HFFc6 (cell line): ENCODE results near the gene SPSB4. TPM values are rescaled to one million over a fixed set of nuclear protein-coding genes. Genes with fewer than 3 reads are reported as not detected.

Source experiments
- DNase-seq: peaks from one replicate; pipeline ENCODE4 v3.0.0-alpha.2; 2018
- H3K27ac Mint-ChIP-seq: 2 replicates; pipeline ENCODE4 v1.8.0; 2020; ENCODE audit warnings: mild to moderate bottlenecking, mixed read lengths
- H3K27me3 Mint-ChIP-seq: 2 replicates; pipeline ENCODE4 v1.8.0; 2021; ENCODE audit warnings: mild to moderate bottlenecking, moderate library complexity, mixed read lengths; ENCODE audit not compliant: insufficient read depth
- H3K36me3 Mint-ChIP-seq: 2 replicates; pipeline ENCODE4 v1.8.0; 2021; ENCODE audit warnings: low read depth, mixed read lengths
- H3K4me1 Mint-ChIP-seq: 2 replicates; pipeline ENCODE4 v1.8.0; 2020; ENCODE audit warnings: low read depth, mixed read lengths
- H3K4me3 Mint-ChIP-seq: 2 replicates; pipeline ENCODE4 v1.8.0; 2020; ENCODE audit warnings: mild to moderate bottlenecking, moderate library complexity, mixed read lengths
- H3K9me3 Mint-ChIP-seq: 2 replicates; pipeline ENCODE4 v1.8.0; 2020; ENCODE audit warnings: mild to moderate bottlenecking, mixed read lengths
- CTCF ChIP-seq: fragments of 200-600 bp; sonication (generic); IDR thresholded peaks from 2 replicates; pipeline ENCODE4 v1.5.0; 2021; ENCODE audit warnings: antibody characterized with exemption, mild to moderate bottlenecking
- total RNA-seq, 6 experiments: library from RNA; stranded (reverse); fragmentation: NEBNext Ultra II Directional; extraction: Animal tissue kit (Norgen Biotek cat#: 25700); gene quantifications; 2 replicates in 1 of 6; 3 replicates in 5 of 6; pipeline ENCODE4 v1.2.3, GENCODE V29; 2021

Gene SPSB4
- total RNA-seq, 6 experiments from 2014 or later: not detected

- no peak for TF ChIP-seq CTCF
- Mint-ChIP-seq H3K36me3 (no peaks in the 10 kb centered on the region), H3K27ac (no peak overlapping the region), H3K27me3 (peaks cover 10% of the 10 kb centered on the region), H3K4me3 (no peak overlapping the region), H3K9me3 (no peaks in the 10 kb centered on the region), H3K4me1 (no peaks in the 10 kb centered on the region)
- no peak for DNase-seq
Measured at GRCh38 chr3:141067206-141067974, 16.2 kb downstream of the SPSB4 start.

- H3K27ac Mint-ChIP-seq: no peak overlapping the region
- no peaks in the 10 kb centered on the region for H3K9me3 Mint-ChIP-seq
- H3K36me3 Mint-ChIP-seq: no peaks in the 10 kb centered on the region
- DNase-seq: no peak
- H3K4me3 Mint-ChIP-seq: no peak overlapping the region
- TF ChIP-seq CTCF: no peak
- H3K27me3 Mint-ChIP-seq: peaks cover 4% of the 10 kb centered on the region
- no peaks in the 10 kb centered on the region for H3K4me1 Mint-ChIP-seq
Measured at GRCh38 chr3:141070229-141070628, 19.1 kb downstream of the SPSB4 start.

GRCh38 chr3:141070727-141071357 is 19.7 kb downstream of the SPSB4 start:
- no peak overlapping the region for H3K27ac Mint-ChIP-seq
- H3K9me3 Mint-ChIP-seq: no peaks in the 10 kb centered on the region
- DNase-seq: no peak
- H3K36me3 Mint-ChIP-seq: no peaks in the 10 kb centered on the region
- peaks cover 6% of the 10 kb centered on the region for H3K27me3 Mint-ChIP-seq
- no peaks in the 10 kb centered on the region for H3K4me1 Mint-ChIP-seq
- TF ChIP-seq CTCF: no peak
- no peak overlapping the region for H3K4me3 Mint-ChIP-seq

GRCh38 chr3:141071681-141072260 is 20.6 kb downstream of the SPSB4 start:
- Mint-ChIP-seq H3K36me3 (no peaks in the 10 kb centered on the region), H3K27ac (no peak overlapping the region), H3K4me1 (peaks cover under 1% of the 10 kb centered on the region; the same call in 1 of the 2 replicates), H3K9me3 (no peaks in the 10 kb centered on the region), H3K27me3 (peaks cover 12% of the 10 kb centered on the region), H3K4me3 (no peak overlapping the region)
- DNase-seq: no peak
- TF ChIP-seq CTCF: no peak

- Mint-ChIP-seq H3K9me3 (no peaks in the 10 kb centered on the region), H3K27ac (no peak overlapping the region), H3K4me3 (no peak overlapping the region), H3K36me3 (no peaks in the 10 kb centered on the region), H3K4me1 (peaks cover 9% of the 10 kb centered on the region; the same call in 1 of the 2 replicates), H3K27me3 (peaks cover 23% of the 10 kb centered on the region)
- TF ChIP-seq CTCF: no peak
- DNase-seq: no peak
Measured at GRCh38 chr3:141072950-141073349, 21.8 kb downstream of the SPSB4 start.
